Activated T-helper 2 cell treated with anti-CD3 and anti-CD28 coated beads, Interferon-gamma antibody, Interleukin-2, Interleukin-4, amounts not matched to agents 10 μg/mL and 5 μg/mL and 100 μg/mL, durations not matched to agents 14 hours and 24 hours and 36 hours (primary cell): ENCODE results near the gene TMA7B. TPM values are rescaled to one million over a fixed set of nuclear protein-coding genes. Genes with fewer than 3 reads are reported as not detected.

Source experiments
- DNase-seq: peaks from one replicate; pipeline ENCODE4 v3.0.0; 2021; ENCODE audit warnings: low spot score
- H3K27ac Mint-ChIP-seq: one replicate; pipeline ENCODE4 v1.8.0; 2021; ENCODE audit warnings: mixed read lengths
- H3K27me3 Mint-ChIP-seq: one replicate; pipeline ENCODE4 v1.8.0; 2021; ENCODE audit warnings: low read depth, mixed read lengths
- H3K36me3 Mint-ChIP-seq: one replicate; pipeline ENCODE4 v1.8.0; 2021; ENCODE audit warnings: low read depth, mixed read lengths
- H3K4me1 Mint-ChIP-seq: one replicate; pipeline ENCODE4 v1.8.0; 2021; ENCODE audit warnings: low read depth, mixed read lengths
- H3K4me3 Mint-ChIP-seq: one replicate; pipeline ENCODE4 v1.8.0; 2021; ENCODE audit warnings: low read depth, mild to moderate bottlenecking, moderate library complexity, mixed read lengths
- H3K9me3 Mint-ChIP-seq: one replicate; pipeline ENCODE4 v1.8.0; 2021; ENCODE audit warnings: mixed read lengths
- intact Hi-C: fragments of 100-400 bp; cut with micrococcal nuclease; formaldehyde crosslinking; loops from one replicate; pipeline ENCODE4 v1.15.1; 2023
- total RNA-seq: library from RNA; stranded (reverse); gene quantifications from 2 replicates; pipeline ENCODE4 v1.2.3, GENCODE V29; 2022

Gene TMA7B
- total RNA-seq, 1 donor from 2014 or later, result 1.7 TPM

DNA sequence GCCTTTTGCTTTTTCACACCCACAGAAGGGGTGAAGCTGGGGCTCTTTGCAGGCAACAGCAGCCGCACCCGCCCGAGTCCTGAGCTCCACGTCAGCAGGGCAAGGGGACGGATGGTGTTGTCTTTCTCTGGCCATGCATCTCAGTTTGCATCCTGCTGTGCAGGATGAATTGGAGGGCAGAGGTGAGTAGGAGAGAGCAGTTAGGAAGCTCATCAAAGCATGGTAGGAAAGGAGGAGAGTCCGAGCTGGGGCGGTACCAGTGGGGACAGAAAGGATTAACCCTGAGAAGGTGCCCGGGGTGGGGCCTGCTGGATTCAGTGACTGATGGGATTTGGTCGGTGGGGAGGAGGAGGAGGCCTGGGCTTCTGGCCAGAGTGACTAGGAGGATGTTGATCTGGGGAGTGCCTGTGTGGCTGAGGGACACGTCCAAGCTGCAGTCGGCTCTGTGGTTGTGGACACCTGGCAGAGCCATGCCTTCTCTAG lies 49.1 kb downstream of the TMA7B start:
- Mint-ChIP-seq H3K4me1 (peaks cover 3% of the 10 kb centered on the region), H3K27ac (no peak overlapping the region), H3K27me3 (peaks cover 35% of the 10 kb centered on the region), H3K36me3 (no peaks in the 10 kb centered on the region), H3K4me3 (no peak overlapping the region), H3K9me3 (no peaks in the 10 kb centered on the region)
- intact Hi-C loops, result no loop called here
- DNase-seq, result no peak

GRCh38 chr22:40009951-40010671 lies 49.9 kb downstream of the TMA7B start:
- H3K27me3 Mint-ChIP-seq, result peaks cover 41% of the 10 kb centered on the region
- no peaks in the 10 kb centered on the region for H3K36me3 Mint-ChIP-seq
- intact Hi-C loops, result no loop called here
- H3K9me3 Mint-ChIP-seq, result no peaks in the 10 kb centered on the region
- no peak overlapping the region for H3K27ac Mint-ChIP-seq
- peaks cover 3% of the 10 kb centered on the region for H3K4me1 Mint-ChIP-seq
- no peak overlapping the region for H3K4me3 Mint-ChIP-seq
- DNase-seq, result no peak

- H3K9me3 Mint-ChIP-seq, result no peaks in the 10 kb centered on the region
- H3K27ac Mint-ChIP-seq, result no peak overlapping the region
- no peak for DNase-seq
- H3K4me1 Mint-ChIP-seq, result peaks cover 6% of the 10 kb centered on the region
- intact Hi-C loops, result no loop called here
- no peak overlapping the region for H3K4me3 Mint-ChIP-seq
- peaks cover 45% of the 10 kb centered on the region for H3K27me3 Mint-ChIP-seq
- H3K36me3 Mint-ChIP-seq, result no peaks in the 10 kb centered on the region
Observed at GRCh38 chr22:40010746-40011145, 50.5 kb downstream of the TMA7B start.

Other genes with a start within 250 kb of the TMA7B start
- 0.11 TPM in 2 replicates for gene ENTHD1, start 66.6 kb upstream of the TMA7B start, total RNA-seq
- 44.1 and 46.5 TPM in 2 replicates for gene GRAP2, start 59.3 kb upstream of the TMA7B start, total RNA-seq
- 0.07 and 0.11 TPM in 2 replicates for gene FAM83F, start 34.6 kb downstream of the TMA7B start, total RNA-seq
- gene TNRC6B, start 217.5 kb downstream of the TMA7B start, total RNA-seq, result 28.0 and 34.1 TPM in 2 replicates